Parathyroid adenoma (tissue), 2 donors: ENCODE results near the gene SUB1.
"Not testable (repeated sequence)": the region's sequence is repeated elsewhere in the genome, so short reads cannot be mapped to it uniquely, and the experiment has no call there.

ENCODE experiments used
- H2AFZ ChIP-seq: fragments of 300-600 bp; sonication (generic); one replicate; pipeline ENCODE4 v1.7.0; 2017; ENCODE audit warnings: antibody characterized with exemption, mild to moderate bottlenecking
- H3K27ac ChIP-seq: fragments of 300-600 bp; sonication (generic); one replicate; pipeline ENCODE4 v1.7.0; 2017
- H3K27me3 ChIP-seq: fragments of 300-600 bp; sonication (generic); one replicate; pipeline ENCODE4 v1.7.0; 2017; ENCODE audit warnings: low read length; ENCODE audit not compliant: control insufficient read depth, insufficient read depth
- H3K36me3 ChIP-seq: fragments of 300-600 bp; sonication (generic); one replicate; pipeline ENCODE4 v1.7.0; 2017; ENCODE audit warnings: low read length; ENCODE audit not compliant: control insufficient read depth, insufficient read depth
- H3K4me1 ChIP-seq: fragments of 300-600 bp; sonication (generic); one replicate; pipeline ENCODE4 v1.7.0; 2017; ENCODE audit warnings: control low read depth
- H3K4me2 ChIP-seq: fragments of 300-600 bp; sonication (generic); one replicate; pipeline ENCODE4 v1.7.0; 2017; ENCODE audit warnings: low read length
- H3K4me3 ChIP-seq: fragments of 300-600 bp; sonication (generic); one replicate; pipeline ENCODE4 v1.7.0; 2017; ENCODE audit warnings: low read depth, low read length
- H3K79me2 ChIP-seq: fragments of 300-600 bp; sonication (generic); one replicate; pipeline ENCODE4 v1.7.0; 2017; ENCODE audit warnings: control low read depth
- H3K9ac ChIP-seq: fragments of 300-600 bp; sonication (generic); one replicate; pipeline ENCODE4 v1.7.0; 2017; ENCODE audit warnings: mild to moderate bottlenecking
- H3K9me3 ChIP-seq: fragments of 300-600 bp; sonication (generic); one replicate; pipeline ENCODE4 v1.7.0; 2017; ENCODE audit warnings: low read length; ENCODE audit not compliant: control insufficient read depth
- CTCF ChIP-seq: fragments of 300-600 bp; sonication (generic); IDR thresholded peaks from one replicate; pipeline ENCODE4 v1.7.0; 2017; ENCODE audit warnings: antibody characterized with exemption, mild to moderate bottlenecking
- donor health status: primary hyperparathyroidism.

SUB1 gene

GRCh38 chr5:32625547-32625946, 40.2 kb downstream of the SUB1 start:
- Histone ChIP-seq H2AFZ (no peak overlapping the region), H3K9ac (no peak overlapping the region), H3K9me3 (no peaks in the 10 kb centered on the region), H3K4me1 (peaks cover 4% of the 10 kb centered on the region), H3K27ac (no peak overlapping the region), H3K36me3 (no peaks in the 10 kb centered on the region), H3K4me2 (no peak overlapping the region), H3K79me2 (no peaks in the 10 kb centered on the region), H3K27me3 (no peaks in the 10 kb centered on the region), H3K4me3 (no peak overlapping the region)
- TF ChIP-seq CTCF: no peak

- Histone ChIP-seq H3K4me3 (no peak overlapping the region), H3K4me1 (peaks cover 11% of the 10 kb centered on the region), H3K9me3 (no peaks in the 10 kb centered on the region), H3K27ac (no peak overlapping the region), H3K79me2 (no peaks in the 10 kb centered on the region), H3K9ac (no peak overlapping the region), H3K27me3 (no peaks in the 10 kb centered on the region), H2AFZ (no peak overlapping the region), H3K36me3 (no peaks in the 10 kb centered on the region), H3K4me2 (no peak overlapping the region)
- no peak for TF ChIP-seq CTCF
These were observed 42.0 kb downstream of the SUB1 start for GRCh38 chr5:32627219-32627870.

- no peaks in the 10 kb centered on the region for H3K79me2 ChIP-seq
- no peak for TF ChIP-seq CTCF
- H3K27ac ChIP-seq: no peak overlapping the region
- no peaks in the 10 kb centered on the region for H3K9me3 ChIP-seq
- no peak overlapping the region for H3K9ac ChIP-seq
- peak overlapping the region; percentile 15 for H3K4me2 ChIP-seq
- no peaks in the 10 kb centered on the region for H3K27me3 ChIP-seq
- no peak overlapping the region for H3K4me3 ChIP-seq
- H3K4me1 ChIP-seq: peaks cover 11% of the 10 kb centered on the region
- no peak overlapping the region for H2AFZ ChIP-seq
- H3K36me3 ChIP-seq: no peaks in the 10 kb centered on the region
These were observed 42.9 kb downstream of the SUB1 start for GRCh38 chr5:32628049-32628844.

- H2AFZ ChIP-seq: peak overlapping the region; percentile 8
- H3K4me3 ChIP-seq: no peak overlapping the region
- no peaks in the 10 kb centered on the region for H3K27me3 ChIP-seq
- H3K27ac ChIP-seq: no peak overlapping the region
- TF ChIP-seq CTCF: no peak
- H3K79me2 ChIP-seq: no peaks in the 10 kb centered on the region
- no peaks in the 10 kb centered on the region for H3K36me3 ChIP-seq
- H3K4me2 ChIP-seq: no peak overlapping the region
- no peaks in the 10 kb centered on the region for H3K9me3 ChIP-seq
- H3K9ac ChIP-seq: no peak overlapping the region
- H3K4me1 ChIP-seq: peaks cover 11% of the 10 kb centered on the region
These were observed 45.6 kb downstream of the SUB1 start for GRCh38 chr5:32630867-32631491.

- not testable (repeated sequence) for H2AFZ ChIP-seq
These were observed 47.7 kb downstream of the SUB1 start for GRCh38 chr5:32633017-32633416.

More at GRCh38 chr5:32633017-32633416, 47.7 kb downstream of the SUB1 start:
- H3K9me3 ChIP-seq, H3K36me3 ChIP-seq, H3K27me3 ChIP-seq, H3K4me1 ChIP-seq, H3K79me2 ChIP-seq, H3K4me3 ChIP-seq, H3K4me2 ChIP-seq, H3K27ac ChIP-seq, H3K9ac ChIP-seq: not testable (repeated sequence)
